ENCODE results near the gene KLF9. TPM values are rescaled to one million over a fixed set of nuclear protein-coding genes. Genes with fewer than 3 reads are reported as not detected.

The KLF9 gene
- total RNA-seq, 6 experiments from 2014 or later: 7.9 to 15.7 (median 12.4) TPM

DNA sequence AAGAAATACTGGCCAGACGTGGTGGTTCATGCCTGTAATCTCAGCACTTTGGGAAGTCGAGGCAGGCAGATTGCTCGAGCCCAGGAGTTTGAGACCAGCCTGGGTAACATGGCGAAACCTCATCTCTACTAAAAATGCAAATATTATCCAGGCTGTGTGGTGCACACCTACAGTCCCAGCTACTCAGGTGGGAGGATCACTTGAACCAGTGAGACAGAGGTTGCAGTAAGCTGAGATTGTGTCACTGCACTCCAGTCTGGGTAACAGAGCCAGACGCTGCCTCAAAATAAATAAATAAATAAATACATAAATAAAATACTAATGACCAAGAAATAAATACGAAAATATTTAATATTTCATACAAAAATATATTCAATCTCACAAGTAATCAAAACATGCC, 18.8 kb downstream of the KLF9 start:
- Mint-ChIP-seq H3K27ac (no peak overlapping the region), H3K4me1 (ENCODE audit: low read depth) (peaks cover 42% of the 10 kb centered on the region), H3K9me3 (no peaks in the 10 kb centered on the region), H3K27me3 (ENCODE audit: insufficient read depth) (no peaks in the 10 kb centered on the region), H3K36me3 (ENCODE audit: low read depth) (no peaks in the 10 kb centered on the region), H3K4me3 (no peak overlapping the region)
- DNase-seq: no peak
- TF ChIP-seq, protein P1, sequence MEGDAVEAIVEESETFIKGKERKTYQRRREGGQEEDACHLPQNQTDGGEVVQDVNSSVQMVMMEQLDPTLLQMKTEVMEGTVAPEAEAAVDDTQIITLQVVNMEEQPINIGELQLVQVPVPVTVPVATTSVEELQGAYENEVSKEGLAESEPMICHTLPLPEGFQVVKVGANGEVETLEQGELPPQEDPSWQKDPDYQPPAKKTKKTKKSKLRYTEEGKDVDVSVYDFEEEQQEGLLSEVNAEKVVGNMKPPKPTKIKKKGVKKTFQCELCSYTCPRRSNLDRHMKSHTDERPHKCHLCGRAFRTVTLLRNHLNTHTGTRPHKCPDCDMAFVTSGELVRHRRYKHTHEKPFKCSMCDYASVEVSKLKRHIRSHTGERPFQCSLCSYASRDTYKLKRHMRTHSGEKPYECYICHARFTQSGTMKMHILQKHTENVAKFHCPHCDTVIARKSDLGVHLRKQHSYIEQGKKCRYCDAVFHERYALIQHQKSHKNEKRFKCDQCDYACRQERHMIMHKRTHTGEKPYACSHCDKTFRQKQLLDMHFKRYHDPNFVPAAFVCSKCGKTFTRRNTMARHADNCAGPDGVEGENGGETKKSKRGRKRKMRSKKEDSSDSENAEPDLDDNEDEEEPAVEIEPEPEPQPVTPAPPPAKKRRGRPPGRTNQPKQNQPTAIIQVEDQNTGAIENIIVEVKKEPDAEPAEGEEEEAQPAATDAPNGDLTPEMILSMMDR (IDR thresholded peaks at IDR 0.05): no peak

DNA sequence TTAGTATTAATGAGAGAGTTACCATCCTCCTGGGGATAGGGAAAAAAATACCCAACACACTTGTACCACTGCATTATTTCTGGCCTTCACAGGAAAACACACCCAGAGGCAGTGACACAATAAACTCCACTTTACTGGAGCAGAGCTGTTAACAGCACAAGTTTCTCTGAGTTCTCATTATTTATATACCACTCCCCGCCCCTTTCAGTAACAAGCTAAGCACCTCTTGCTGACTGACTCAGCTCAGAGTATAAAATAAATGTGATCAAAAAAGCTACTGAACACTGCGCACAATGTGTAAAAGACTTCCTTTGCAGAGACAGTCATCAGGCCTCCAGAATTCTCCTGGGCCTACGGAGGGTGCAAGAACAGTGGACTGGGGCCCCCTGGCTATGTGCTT, 21.6 kb downstream of the KLF9 start:
- H3K9me3 Mint-ChIP-seq: no peaks in the 10 kb centered on the region
- H3K27me3 Mint-ChIP-seq (ENCODE audit: insufficient read depth): peaks cover 1% of the 10 kb centered on the region; the same call in 1 of the 2 replicates
- TF ChIP-seq, protein P1 (IDR thresholded peaks at IDR 0.05): no peak
- DNase-seq: no peak
- no peak overlapping the region for H3K27ac Mint-ChIP-seq
- H3K4me3 Mint-ChIP-seq: no peak overlapping the region
- no peaks in the 10 kb centered on the region for H3K36me3 Mint-ChIP-seq (ENCODE audit: low read depth)
- H3K4me1 Mint-ChIP-seq (ENCODE audit: low read depth): peaks cover 38% of the 10 kb centered on the region

DNA sequence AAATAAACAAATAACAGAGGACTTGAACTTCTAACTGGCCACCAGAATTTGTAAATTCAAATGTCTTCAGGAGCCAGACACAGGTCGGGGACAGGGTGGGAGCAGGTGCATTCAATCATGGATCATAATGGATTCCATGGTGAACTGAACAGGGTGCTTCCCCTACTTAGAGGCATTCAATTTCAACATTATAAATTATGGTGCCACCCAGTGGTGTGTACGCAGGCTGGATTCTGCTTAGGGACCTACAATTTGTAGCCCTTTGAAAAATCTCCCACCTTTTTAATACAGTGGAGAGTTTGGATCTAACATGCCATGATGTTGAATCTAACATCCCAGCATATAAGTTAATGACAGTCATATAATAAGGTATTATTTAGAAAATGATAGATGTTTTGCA, 22.3 kb downstream of the KLF9 start:
- Mint-ChIP-seq H3K27me3 (ENCODE audit: insufficient read depth) (peaks cover 1% of the 10 kb centered on the region; the same call in 1 of the 2 replicates), H3K36me3 (ENCODE audit: low read depth) (no peaks in the 10 kb centered on the region; the same call in 1 of the 2 replicates), H3K27ac (no peak overlapping the region), H3K9me3 (no peaks in the 10 kb centered on the region), H3K4me3 (no peak overlapping the region), H3K4me1 (ENCODE audit: low read depth) (peaks cover 38% of the 10 kb centered on the region)
- TF ChIP-seq, protein P1 (IDR thresholded peaks at IDR 0.05): peak; percentile 63
- no peak for DNase-seq

DNA sequence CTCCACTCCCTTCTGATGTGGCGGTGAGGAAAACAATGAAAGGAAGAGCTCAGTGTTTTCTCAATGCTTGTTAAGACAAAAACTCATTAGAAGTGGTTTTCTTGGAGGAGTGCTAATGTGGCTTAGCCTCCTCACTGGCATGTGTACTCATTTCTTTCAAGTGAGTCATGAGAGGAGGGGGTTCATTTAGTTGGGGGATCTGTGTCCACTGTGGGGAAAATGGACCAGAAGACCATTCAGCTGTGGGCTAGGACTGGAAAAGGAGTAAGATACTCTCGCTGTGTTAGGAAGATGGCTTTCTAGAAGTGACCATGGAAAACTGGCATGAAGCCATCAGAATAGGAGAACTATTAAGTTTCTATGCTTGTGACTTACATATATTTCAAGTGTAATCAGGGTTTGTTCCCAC, 23.5 kb downstream of the KLF9 start:
- Mint-ChIP-seq H3K4me1 (ENCODE audit: low read depth) (peaks cover 38% of the 10 kb centered on the region), H3K27ac (no peak overlapping the region), H3K36me3 (ENCODE audit: low read depth) (peaks cover 8% of the 10 kb centered on the region; the same call in 1 of the 2 replicates), H3K9me3 (no peaks in the 10 kb centered on the region), H3K4me3 (no peak overlapping the region), H3K27me3 (ENCODE audit: insufficient read depth) (peaks cover 1% of the 10 kb centered on the region; the same call in 1 of the 2 replicates)
- no peak for DNase-seq
- TF ChIP-seq, protein P1 (IDR thresholded peaks at IDR 0.05): no peak

DNA sequence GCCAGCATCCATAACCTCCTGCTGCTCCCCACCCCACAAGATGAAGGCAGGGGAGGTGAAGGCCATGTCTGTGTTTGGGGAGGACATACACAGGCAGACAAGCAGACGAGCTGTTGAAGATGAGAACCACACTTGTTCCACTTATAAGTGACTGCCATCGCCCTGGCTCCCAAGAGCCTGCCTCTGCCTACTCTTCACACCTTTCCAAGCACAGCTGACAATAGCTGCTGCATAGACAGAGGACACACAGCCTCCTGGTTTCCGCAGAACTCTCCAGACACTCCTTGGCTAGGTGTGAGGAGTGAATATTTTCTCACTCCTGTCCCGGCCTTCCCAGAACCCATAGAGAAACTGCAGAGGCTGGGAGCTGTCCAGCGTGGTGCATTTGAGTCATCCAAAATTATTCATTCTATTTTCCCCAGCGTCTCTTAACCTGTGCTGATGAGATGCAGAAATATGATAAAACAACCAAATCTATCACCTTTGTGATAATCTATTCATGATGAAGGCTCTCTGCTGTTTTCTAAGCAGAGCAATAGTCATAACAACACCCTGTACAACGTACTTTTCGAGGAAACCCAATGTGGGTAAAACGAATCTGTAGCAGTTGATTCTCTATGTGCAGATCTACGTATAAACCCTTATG, 24.7 kb downstream of the KLF9 start:
- peaks cover 38% of the 10 kb centered on the region for H3K4me1 Mint-ChIP-seq (ENCODE audit: low read depth)

More for the DNA sequence above, 24.7 kb downstream of the KLF9 start:
- TF ChIP-seq, protein P1 (IDR thresholded peaks at IDR 0.05): no peak
- H3K27me3 Mint-ChIP-seq (ENCODE audit: insufficient read depth): peaks cover 1% of the 10 kb centered on the region; the same call in 1 of the 2 replicates
- no peak overlapping the region for H3K4me3 Mint-ChIP-seq
- H3K9me3 Mint-ChIP-seq: no peaks in the 10 kb centered on the region
- peak; percentile 28 for DNase-seq
- peaks cover 8% of the 10 kb centered on the region; the same call in 1 of the 2 replicates for H3K36me3 Mint-ChIP-seq (ENCODE audit: low read depth)
- no peak overlapping the region for H3K27ac Mint-ChIP-seq

All from HFFc6 (cell line).